PC-3 (cell line): ENCODE results near the gene OCA2.

Experiments
- CTCF ChIP-seq: fragments of 300-600 bp; sonication (generic); conservative IDR thresholded peaks from 2 replicates; pipeline ENCODE4 v1.5.1; 2017; ENCODE audit warnings: antibody characterized with exemption, low read depth, mild to moderate bottlenecking, low read length
- EZH2phosphoT487 ChIP-seq: fragments of 300-600 bp; sonication (generic); IDR thresholded peaks from 2 replicates; pipeline ENCODE4 v1.6.1; 2018; ENCODE audit warnings: mild to moderate bottlenecking, antibody characterized with exemption, low read length, borderline replicate concordance

- TF ChIP-seq CTCF (no peak), EZH2phosphoT487 (no peak)
These were observed 272.0 kb downstream of the OCA2 start for GRCh38 chr15:27826902-27827714.
